ENCODE data around the gene URM1.

URM1 gene

DNA sequence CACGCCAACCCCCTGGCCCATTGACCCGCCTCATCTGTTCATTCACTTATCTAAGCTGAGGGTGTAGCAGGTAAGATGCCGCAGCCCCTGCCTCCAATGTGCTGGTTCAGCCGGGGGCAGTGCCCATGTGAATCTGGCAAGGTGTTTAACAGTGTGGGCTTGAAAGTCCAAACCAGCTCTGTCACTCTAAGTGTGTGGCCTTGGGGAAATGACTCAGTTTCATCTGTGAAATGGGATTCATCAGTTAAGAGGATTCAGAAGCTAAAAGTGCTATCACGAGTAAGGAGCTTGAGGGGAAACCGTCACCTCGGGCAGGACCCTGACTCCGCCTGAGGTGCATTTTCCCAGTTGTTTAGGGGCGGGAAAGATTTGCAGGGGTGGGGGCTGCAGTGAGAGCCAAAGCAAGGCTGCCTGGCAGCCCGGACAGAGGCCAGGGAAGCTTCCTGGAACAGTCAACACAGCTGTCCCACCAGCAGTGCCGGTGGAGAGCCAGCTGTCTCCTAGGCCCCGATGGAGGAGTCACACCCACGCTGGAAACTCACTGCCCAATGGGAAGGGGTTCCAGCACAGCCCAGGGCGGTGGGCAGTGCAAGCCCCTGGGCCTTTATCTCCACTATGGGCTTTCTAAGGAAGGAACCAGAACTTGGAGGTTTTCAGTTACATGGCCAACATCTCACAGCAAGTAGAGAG is 9.7 kb upstream of the URM1 start:
- peak overlapping the region; percentile 56 for H3K4me3 ChIP-seq (ENCODE audit: control insufficient read depth, low read depth, low read length)
- DNase-seq (ENCODE audit: low read depth), result no peak
- TF ChIP-seq, protein P1, sequence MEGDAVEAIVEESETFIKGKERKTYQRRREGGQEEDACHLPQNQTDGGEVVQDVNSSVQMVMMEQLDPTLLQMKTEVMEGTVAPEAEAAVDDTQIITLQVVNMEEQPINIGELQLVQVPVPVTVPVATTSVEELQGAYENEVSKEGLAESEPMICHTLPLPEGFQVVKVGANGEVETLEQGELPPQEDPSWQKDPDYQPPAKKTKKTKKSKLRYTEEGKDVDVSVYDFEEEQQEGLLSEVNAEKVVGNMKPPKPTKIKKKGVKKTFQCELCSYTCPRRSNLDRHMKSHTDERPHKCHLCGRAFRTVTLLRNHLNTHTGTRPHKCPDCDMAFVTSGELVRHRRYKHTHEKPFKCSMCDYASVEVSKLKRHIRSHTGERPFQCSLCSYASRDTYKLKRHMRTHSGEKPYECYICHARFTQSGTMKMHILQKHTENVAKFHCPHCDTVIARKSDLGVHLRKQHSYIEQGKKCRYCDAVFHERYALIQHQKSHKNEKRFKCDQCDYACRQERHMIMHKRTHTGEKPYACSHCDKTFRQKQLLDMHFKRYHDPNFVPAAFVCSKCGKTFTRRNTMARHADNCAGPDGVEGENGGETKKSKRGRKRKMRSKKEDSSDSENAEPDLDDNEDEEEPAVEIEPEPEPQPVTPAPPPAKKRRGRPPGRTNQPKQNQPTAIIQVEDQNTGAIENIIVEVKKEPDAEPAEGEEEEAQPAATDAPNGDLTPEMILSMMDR (conservative IDR thresholded peaks at IDR 0.05; ENCODE audit: control insufficient read depth, insufficient read depth, low read depth, low read length), result no peak

DNA sequence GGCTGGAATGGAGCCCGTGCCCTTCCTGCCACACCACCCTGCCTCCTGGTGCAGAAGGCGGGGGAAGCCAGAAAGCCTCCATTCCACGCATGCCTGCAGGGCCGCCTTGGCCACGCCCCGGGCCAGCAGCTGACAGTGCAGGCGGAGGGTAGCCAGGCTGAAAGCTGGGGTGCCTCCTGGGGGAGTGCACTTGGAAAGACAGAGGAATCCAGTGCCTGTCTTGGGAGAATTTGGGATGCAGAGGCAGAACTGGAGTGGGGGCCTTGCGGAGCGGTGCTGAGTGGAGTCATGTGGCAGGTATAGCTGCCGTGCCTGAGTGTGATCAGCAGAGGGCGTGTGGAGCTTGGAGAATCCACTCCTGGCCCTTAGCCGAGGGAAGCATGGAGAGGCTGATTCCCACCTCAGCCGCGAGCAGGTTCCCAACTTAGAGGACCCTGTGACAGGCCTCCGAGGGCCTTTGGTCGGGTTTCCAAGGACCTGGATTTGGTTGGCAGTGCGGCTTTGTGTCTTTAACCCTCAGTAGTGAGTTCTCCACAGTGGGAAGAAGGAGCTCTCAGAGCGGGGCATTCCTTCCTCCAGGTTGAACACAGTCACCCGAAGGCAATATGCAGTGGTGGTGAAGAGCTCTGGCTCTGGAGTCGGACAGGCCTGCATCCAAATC is 9.1 kb upstream of the URM1 start:
- TF ChIP-seq, protein P1 (conservative IDR thresholded peaks at IDR 0.05; ENCODE audit: control insufficient read depth, insufficient read depth, low read depth, low read length), result peak; percentile 89

DNA sequence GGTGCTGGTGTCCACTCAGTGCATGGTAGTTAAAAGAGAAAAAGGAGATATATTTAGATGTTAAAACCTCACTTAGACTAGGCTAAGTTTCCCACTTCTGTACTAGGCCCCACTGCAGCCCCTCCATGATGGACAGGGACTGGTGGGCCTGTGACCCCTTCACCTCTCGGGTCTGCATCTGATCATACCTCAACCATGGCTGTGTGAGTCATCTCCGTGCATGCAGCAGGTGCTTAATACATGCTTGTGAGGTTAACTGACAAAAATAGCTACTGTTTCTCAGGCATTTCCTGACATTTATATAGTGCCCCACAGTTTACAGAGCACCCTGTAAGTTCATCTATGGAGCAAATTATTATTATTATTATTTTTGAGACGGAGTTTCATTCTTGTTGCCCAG is 8.4 kb upstream of the URM1 start:
- H3K4me3 ChIP-seq (ENCODE audit: control insufficient read depth, low read depth, low read length), result no peak overlapping the region
- no peak for DNase-seq (ENCODE audit: low read depth)
- TF ChIP-seq, protein P1 (conservative IDR thresholded peaks at IDR 0.05; ENCODE audit: control insufficient read depth, insufficient read depth, low read depth, low read length), result no peak

More for the DNA sequence above, 9.1 kb upstream of the URM1 start:
- peak; percentile 81 for DNase-seq (ENCODE audit: low read depth)
- peak overlapping the region; percentile 56 for H3K4me3 ChIP-seq (ENCODE audit: control insufficient read depth, low read depth, low read length)

DNA sequence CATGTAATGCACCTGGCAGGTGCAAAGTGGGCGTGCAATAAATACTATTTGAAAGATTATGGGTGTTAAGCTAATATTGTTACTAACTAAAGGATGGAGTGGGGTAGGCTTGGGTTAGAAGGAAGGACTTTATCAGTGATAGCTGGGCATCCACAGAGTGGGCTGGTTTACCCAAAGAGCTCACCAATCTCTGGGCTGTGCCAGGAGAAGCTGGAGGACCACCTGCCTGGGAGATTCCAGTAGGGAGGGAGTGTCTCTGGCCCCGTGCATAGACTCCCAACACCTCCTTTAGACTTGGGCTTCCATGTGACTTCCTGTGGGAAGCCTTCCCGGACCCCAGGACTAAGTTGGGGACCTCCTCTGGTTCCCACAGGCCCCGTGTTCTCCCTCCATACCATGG is 5.6 kb upstream of the URM1 start:
- no peak for DNase-seq (ENCODE audit: low read depth)
- no peak overlapping the region for H3K4me3 ChIP-seq (ENCODE audit: control insufficient read depth, low read depth, low read length)

DNA sequence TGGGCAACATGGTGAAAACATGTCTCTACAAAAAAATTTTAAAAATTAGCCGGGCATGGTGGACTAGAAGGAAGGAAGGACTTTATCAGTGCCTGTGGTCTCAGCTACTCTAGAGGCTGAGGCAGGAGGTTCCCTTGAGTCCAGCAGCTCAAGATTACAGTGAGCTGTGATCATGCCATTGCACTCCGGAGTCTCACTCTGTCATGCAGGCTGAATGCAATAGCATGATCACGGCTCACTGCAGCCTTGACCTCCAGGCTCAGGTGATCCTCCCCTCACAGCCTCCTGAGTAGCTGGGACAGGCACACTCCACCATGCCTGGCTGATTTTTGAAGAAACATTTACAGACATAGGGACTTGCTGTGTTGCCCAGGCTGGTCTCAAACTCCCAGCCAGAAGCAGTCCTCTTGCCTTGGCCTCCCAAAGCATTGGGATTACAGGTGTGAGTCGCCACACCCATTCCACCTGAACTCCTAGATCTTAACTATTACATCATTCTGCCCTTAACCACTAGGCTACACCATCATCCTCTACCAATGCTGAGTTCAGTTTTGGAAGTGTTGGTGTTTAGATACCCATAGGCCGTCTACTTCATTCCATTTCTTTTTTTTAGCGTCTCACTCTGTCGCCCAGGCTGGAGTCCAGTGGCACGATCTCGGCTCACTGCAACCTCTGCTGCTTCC is 2.0 kb upstream of the URM1 start:
- TF ChIP-seq, protein P1 (conservative IDR thresholded peaks at IDR 0.05; ENCODE audit: control insufficient read depth, insufficient read depth, low read depth, low read length), result no peak
- no peak overlapping the region for H3K4me3 ChIP-seq (ENCODE audit: control insufficient read depth, low read depth, low read length)
- DNase-seq (ENCODE audit: low read depth), result no peak

More for the DNA sequence above, 5.6 kb upstream of the URM1 start:
- TF ChIP-seq, protein P1 (conservative IDR thresholded peaks at IDR 0.05; ENCODE audit: control insufficient read depth, insufficient read depth, low read depth, low read length), result no peak

DNA sequence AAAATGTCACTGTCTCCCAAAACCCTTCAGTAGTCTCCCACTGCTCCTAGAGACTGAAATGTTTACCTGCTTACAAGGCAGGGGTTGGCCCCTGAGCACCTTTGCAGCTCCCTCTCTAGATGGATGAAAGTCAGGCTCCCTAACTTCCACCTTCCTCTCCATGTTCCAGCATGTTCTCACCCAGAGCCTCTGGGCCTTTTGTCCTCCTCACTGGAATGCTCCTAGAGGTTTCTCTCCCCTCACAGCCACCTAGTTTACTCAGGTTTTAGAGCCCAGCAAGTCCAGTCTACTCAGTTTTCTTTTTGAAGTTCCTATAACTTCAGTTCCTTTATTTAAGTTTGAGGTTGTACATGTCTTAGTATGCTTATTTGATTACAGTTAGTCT is 815 bp upstream of the URM1 start:
- DNase-seq (ENCODE audit: low read depth), result no peak
- TF ChIP-seq, protein P1 (conservative IDR thresholded peaks at IDR 0.05; ENCODE audit: control insufficient read depth, insufficient read depth, low read depth, low read length), result no peak
- peak overlapping the region; percentile 99 for H3K4me3 ChIP-seq (ENCODE audit: control insufficient read depth, low read depth, low read length)
